Peyer's patch (tissue), 4 donors: Measurements from ENCODE around the gene GGTLC2.

Experiments
- CTCF ChIP-seq, 6 experiments: fragments of 450-650 bp in 4 of 6; fragments of 200-600 bp in 2 of 6; sonication (generic) in 1 of 6; IDR thresholded peaks; one replicate each; pipeline ENCODE4 v1.5.1; 2017 to 2019; ENCODE audit warnings: antibody characterized with exemption in 6 of 6, mild to moderate bottlenecking in 3 of 6, moderate library complexity in 1 of 6
- POLR2A ChIP-seq, 2 donors: fragments of 450-650 bp; IDR thresholded peaks; one replicate each; pipeline ENCODE4 v1.5.1; 2017; ENCODE audit warnings: antibody characterized with exemption in 2 of 2, mild to moderate bottlenecking in 2 of 2, moderate library complexity in 2 of 2

GRCh38 chr22:22693531-22693884 lies 49.1 kb downstream of the GGTLC2 start:
- TF ChIP-seq CTCF (IDR thresholded peaks at IDR 0.05): no peak
- no peak for TF ChIP-seq POLR2A (IDR thresholded peaks at IDR 0.05)
